ENCODE results near the gene MARCHF3.

The MARCHF3 gene

GRCh38 chr5:126975796-126976195 is 54.6 kb downstream of the MARCHF3 start:
- ATAC-seq (ENCODE audit: low read depth) (no peak), DNase-seq (ENCODE audit: low spot score in 2 of 2) (no peak)
- H3K4me1 Mint-ChIP-seq = peaks cover 35% of the 10 kb centered on the region

GRCh38 chr5:126973193-126973592 is 57.2 kb downstream of the MARCHF3 start:
- Mint-ChIP-seq H3K27ac (peak overlapping the region; percentile 87), H3K4me3 (peak overlapping the region; percentile 30)

More at GRCh38 chr5:126975796-126976195, 54.6 kb downstream of the MARCHF3 start:
- Mint-ChIP-seq H3K9me3 (no peaks in the 10 kb centered on the region), H3K36me3 (no peaks in the 10 kb centered on the region), H3K4me3 (no peak overlapping the region), H3K27ac (peak overlapping the region; percentile 65), H3K27me3 (no peaks in the 10 kb centered on the region)

GRCh38 chr5:126972062-126972895 is 58.1 kb downstream of the MARCHF3 start:
- peaks cover 38% of the 10 kb centered on the region for H3K4me1 Mint-ChIP-seq
- peak overlapping the region; percentile 84 for H3K4me3 Mint-ChIP-seq
- no peaks in the 10 kb centered on the region for H3K36me3 Mint-ChIP-seq
- H3K9me3 Mint-ChIP-seq = no peaks in the 10 kb centered on the region
- ATAC-seq (ENCODE audit: low read depth) (peak; percentile 91), DNase-seq (ENCODE audit: low spot score in 2 of 2) (peak; percentile 45 to 49)
- no peaks in the 10 kb centered on the region for H3K27me3 Mint-ChIP-seq
- peak overlapping the region; percentile 87 for H3K27ac Mint-ChIP-seq

More at GRCh38 chr5:126973193-126973592, 57.2 kb downstream of the MARCHF3 start:
- Mint-ChIP-seq H3K27me3 (no peaks in the 10 kb centered on the region), H3K9me3 (no peaks in the 10 kb centered on the region), H3K4me1 (peaks cover 41% of the 10 kb centered on the region), H3K36me3 (no peaks in the 10 kb centered on the region)
- no peak for DNase-seq (ENCODE audit: low spot score in 2 of 2)
- ATAC-seq (ENCODE audit: low read depth) = no peak

- Mint-ChIP-seq H3K36me3 (no peaks in the 10 kb centered on the region), H3K9me3 (no peaks in the 10 kb centered on the region), H3K4me3 (no peak overlapping the region), H3K27me3 (no peaks in the 10 kb centered on the region), H3K27ac (peak overlapping the region; percentile 87), H3K4me1 (peaks cover 33% of the 10 kb centered on the region)
- ATAC-seq (ENCODE audit: low read depth) = no peak
- no peak for DNase-seq (ENCODE audit: low spot score in 2 of 2)
These were observed 58.8 kb downstream of the MARCHF3 start for GRCh38 chr5:126971455-126972031.

GRCh38 chr5:126970517-126971017 is 59.8 kb downstream of the MARCHF3 start:
- no peaks in the 10 kb centered on the region for H3K36me3 Mint-ChIP-seq
- H3K27me3 Mint-ChIP-seq = no peaks in the 10 kb centered on the region
- H3K27ac Mint-ChIP-seq = peak overlapping the region; percentile 87
- peak overlapping the region; percentile 11 for H3K4me3 Mint-ChIP-seq
- no peak for DNase-seq (ENCODE audit: low spot score in 2 of 2)
- H3K4me1 Mint-ChIP-seq = peaks cover 28% of the 10 kb centered on the region
- ATAC-seq (ENCODE audit: low read depth) = no peak
- no peaks in the 10 kb centered on the region for H3K9me3 Mint-ChIP-seq

- no peaks in the 10 kb centered on the region for H3K36me3 Mint-ChIP-seq
- H3K9me3 Mint-ChIP-seq = no peaks in the 10 kb centered on the region
- H3K4me3 Mint-ChIP-seq = peak overlapping the region; percentile 27
- H3K27ac Mint-ChIP-seq = peak overlapping the region; percentile 41
- no peaks in the 10 kb centered on the region for H3K27me3 Mint-ChIP-seq
- ATAC-seq (ENCODE audit: low read depth) (no peak), DNase-seq (ENCODE audit: low spot score in 2 of 2) (no peak)
- peaks cover 36% of the 10 kb centered on the region for H3K4me1 Mint-ChIP-seq
These were observed 60.8 kb downstream of the MARCHF3 start for GRCh38 chr5:126969548-126969947.

GRCh38 chr5:126967808-126968466 is 62.4 kb downstream of the MARCHF3 start:
- no peaks in the 10 kb centered on the region for H3K9me3 Mint-ChIP-seq
- peaks cover 34% of the 10 kb centered on the region for H3K4me1 Mint-ChIP-seq
- no peak for ATAC-seq (ENCODE audit: low read depth)
- H3K4me3 Mint-ChIP-seq = no peak overlapping the region
- H3K36me3 Mint-ChIP-seq = no peaks in the 10 kb centered on the region
- H3K27me3 Mint-ChIP-seq = no peaks in the 10 kb centered on the region
- H3K27ac Mint-ChIP-seq = no peak overlapping the region
- DNase-seq (ENCODE audit: low spot score in 2 of 2) = no peak

GRCh38 chr5:126965487-126965886 is 64.9 kb downstream of the MARCHF3 start:
- DNase-seq (ENCODE audit: low spot score in 2 of 2) (no peak), ATAC-seq (ENCODE audit: low read depth) (no peak)
- Mint-ChIP-seq H3K27ac (peak overlapping the region; percentile 9), H3K4me3 (no peak overlapping the region), H3K36me3 (no peaks in the 10 kb centered on the region), H3K27me3 (no peaks in the 10 kb centered on the region), H3K4me1 (peaks cover 30% of the 10 kb centered on the region), H3K9me3 (no peaks in the 10 kb centered on the region)

GRCh38 chr5:126965061-126965475 is 65.3 kb downstream of the MARCHF3 start:
- no peak overlapping the region for H3K4me3 Mint-ChIP-seq
- H3K27ac Mint-ChIP-seq = peak overlapping the region; percentile 9
- H3K27me3 Mint-ChIP-seq = no peaks in the 10 kb centered on the region
- ATAC-seq (ENCODE audit: low read depth) (peak; percentile 35), DNase-seq (ENCODE audit: low spot score in 2 of 2) (no peak)
- no peaks in the 10 kb centered on the region for H3K36me3 Mint-ChIP-seq
- H3K4me1 Mint-ChIP-seq = peaks cover 28% of the 10 kb centered on the region
- no peaks in the 10 kb centered on the region for H3K9me3 Mint-ChIP-seq

GRCh38 chr5:126963822-126964375 is 66.5 kb downstream of the MARCHF3 start:
- no peak overlapping the region for H3K4me3 Mint-ChIP-seq
- ATAC-seq (ENCODE audit: low read depth) = no peak
- H3K36me3 Mint-ChIP-seq = no peaks in the 10 kb centered on the region
- no peak for DNase-seq (ENCODE audit: low spot score in 2 of 2)
- peak overlapping the region; percentile 68 for H3K27ac Mint-ChIP-seq
- no peaks in the 10 kb centered on the region for H3K9me3 Mint-ChIP-seq
- no peaks in the 10 kb centered on the region for H3K27me3 Mint-ChIP-seq
- H3K4me1 Mint-ChIP-seq = peaks cover 25% of the 10 kb centered on the region

- Mint-ChIP-seq H3K27me3 (no peaks in the 10 kb centered on the region), H3K4me3 (no peak overlapping the region), H3K27ac (peak overlapping the region; percentile 24), H3K4me1 (peaks cover 25% of the 10 kb centered on the region), H3K36me3 (no peaks in the 10 kb centered on the region), H3K9me3 (no peaks in the 10 kb centered on the region)
- ATAC-seq (ENCODE audit: low read depth) (peak; percentile 73), DNase-seq (ENCODE audit: low spot score in 2 of 2) (no peak)
These were observed 68.7 kb downstream of the MARCHF3 start for GRCh38 chr5:126961702-126962101.

- ATAC-seq (ENCODE audit: low read depth) = peak; percentile 57
- Mint-ChIP-seq H3K4me3 (no peak overlapping the region), H3K4me1 (peaks cover 25% of the 10 kb centered on the region), H3K36me3 (no peaks in the 10 kb centered on the region), H3K27me3 (no peaks in the 10 kb centered on the region), H3K27ac (no peak overlapping the region), H3K9me3 (no peaks in the 10 kb centered on the region)
- DNase-seq (ENCODE audit: low spot score in 2 of 2) = no peak
These were observed 69.2 kb downstream of the MARCHF3 start for GRCh38 chr5:126961128-126961527.

- ATAC-seq (ENCODE audit: low read depth) (no peak), DNase-seq (ENCODE audit: low spot score in 2 of 2) (no peak)
- Mint-ChIP-seq H3K4me1 (peaks cover 12% of the 10 kb centered on the region), H3K27ac (no peak overlapping the region), H3K27me3 (no peaks in the 10 kb centered on the region), H3K9me3 (no peaks in the 10 kb centered on the region), H3K4me3 (no peak overlapping the region), H3K36me3 (no peaks in the 10 kb centered on the region)
These were observed 71.2 kb downstream of the MARCHF3 start for GRCh38 chr5:126959188-126959587.

- H3K4me1 Mint-ChIP-seq = peaks cover 6% of the 10 kb centered on the region
These were observed 73.4 kb downstream of the MARCHF3 start for GRCh38 chr5:126956991-126957390.

More at GRCh38 chr5:126956991-126957390, 73.4 kb downstream of the MARCHF3 start:
- H3K36me3 Mint-ChIP-seq = no peaks in the 10 kb centered on the region
- ATAC-seq (ENCODE audit: low read depth) (no peak), DNase-seq (ENCODE audit: low spot score in 2 of 2) (no peak)
- H3K27me3 Mint-ChIP-seq = no peaks in the 10 kb centered on the region
- H3K9me3 Mint-ChIP-seq = no peaks in the 10 kb centered on the region
- no peak overlapping the region for H3K27ac Mint-ChIP-seq
- no peak overlapping the region for H3K4me3 Mint-ChIP-seq
